Measurements from ENCODE around the gene DDX42.
A peak's percentile ranks its signal among the peaks of the same experiment; 100 is the strongest.
"Not testable (repeated sequence)": the region's sequence is repeated elsewhere in the genome, so short reads cannot be mapped to it uniquely, and the experiment has no call there.

DDX42 gene

DNA sequence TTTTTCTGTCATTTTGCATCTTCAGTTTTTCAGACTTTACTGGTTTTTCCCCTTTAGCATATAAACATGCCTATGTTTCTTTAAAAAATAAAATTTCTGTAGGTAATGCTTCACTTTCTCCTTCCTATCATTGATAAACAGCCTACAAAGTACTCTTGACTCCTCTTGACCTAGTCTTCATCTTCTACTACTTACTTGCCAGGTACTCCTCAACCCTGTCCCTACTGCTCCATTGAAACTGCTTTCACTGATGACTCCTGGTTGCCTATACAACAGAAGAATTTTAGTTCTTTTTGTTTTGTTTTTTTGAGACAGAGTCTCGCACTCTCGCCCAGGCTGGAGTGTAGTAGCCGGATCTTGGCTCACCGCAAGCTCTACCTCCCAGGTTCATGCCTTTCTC lies 7.0 kb downstream of the DDX42 start:
- no peak for ATAC-seq
- no peak for DNase-seq

GRCh38 chr17:63783522-63783921 lies 9.6 kb downstream of the DDX42 start:
- ATAC-seq = no peak
- DNase-seq = no peak

- ATAC-seq = no peak
- DNase-seq = no peak
Measured at GRCh38 chr17:63785556-63785955, 11.6 kb downstream of the DDX42 start.

DNA sequence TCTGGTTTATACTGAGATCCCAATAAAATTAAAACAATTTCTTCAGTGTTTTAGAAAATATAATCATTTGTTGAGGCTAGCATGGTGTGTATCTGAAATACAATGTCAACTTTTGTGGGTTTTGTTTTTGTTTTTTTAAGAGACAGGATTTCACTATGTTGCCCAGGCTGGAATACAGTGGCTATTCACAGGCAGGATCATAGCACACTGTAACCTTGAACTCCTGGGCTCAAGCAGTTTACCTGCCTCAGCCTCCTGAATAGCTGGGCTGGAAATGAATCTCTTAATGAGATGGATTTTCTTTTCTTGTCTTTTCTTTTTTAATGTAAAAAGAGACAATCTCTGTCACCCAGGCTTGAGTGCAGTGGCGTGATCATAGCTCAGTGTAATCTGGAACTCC lies 12.1 kb downstream of the DDX42 start:
- no peak for DNase-seq
- no peak for ATAC-seq

DNA sequence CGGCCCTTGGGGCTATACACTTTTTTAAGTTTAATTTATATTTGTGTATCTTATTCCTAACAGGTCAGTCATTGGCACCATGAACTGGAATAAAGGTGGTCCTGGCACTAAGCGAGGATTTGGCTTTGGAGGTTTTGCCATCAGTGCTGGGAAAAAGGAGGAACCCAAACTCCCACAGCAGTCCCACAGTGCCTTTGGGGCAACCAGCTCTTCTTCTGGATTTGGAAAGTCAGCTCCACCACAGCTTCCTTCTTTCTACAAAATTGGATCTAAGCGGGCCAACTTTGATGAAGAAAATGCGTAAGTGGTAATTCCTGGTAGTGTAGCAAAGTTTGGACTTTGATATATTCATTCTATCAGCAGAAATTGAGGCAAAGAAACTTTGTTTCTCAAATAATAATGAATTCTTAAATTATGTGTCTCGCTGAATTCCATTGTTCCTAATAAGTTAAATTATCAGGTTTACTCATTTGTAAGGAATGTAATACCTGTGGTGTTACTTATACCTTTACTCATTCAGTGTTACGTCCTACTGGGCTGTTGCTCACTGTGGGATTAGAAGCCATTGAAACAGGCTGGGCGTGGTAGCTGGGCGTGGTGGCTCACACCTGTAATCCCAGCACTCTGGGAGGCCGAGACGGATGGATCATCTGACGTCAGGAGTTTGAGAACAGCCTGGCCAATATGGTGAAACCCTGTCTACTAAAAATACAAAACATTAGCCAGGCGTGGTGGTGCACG lies 13.2 kb downstream of the DDX42 start:
- ATAC-seq = no peak

DNA sequence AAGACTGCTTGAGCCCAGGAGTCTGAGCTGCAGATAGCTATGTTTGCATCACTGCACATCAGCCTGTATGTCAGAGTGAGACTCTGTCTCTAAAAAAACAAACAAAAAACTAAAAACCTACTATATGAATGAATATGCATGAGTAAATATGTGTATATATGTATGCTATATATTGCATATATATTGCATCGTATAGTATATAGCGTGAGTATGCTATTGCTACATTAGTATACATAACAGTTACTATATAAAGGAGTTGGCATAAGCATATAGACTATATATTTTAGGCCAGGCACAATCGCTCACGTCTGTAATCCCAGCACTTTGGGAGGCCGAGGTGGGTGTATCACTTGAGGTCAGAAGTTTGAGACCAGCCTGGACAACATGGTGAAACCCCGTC lies 16.1 kb downstream of the DDX42 start:
- no peak for ATAC-seq

More for the DNA sequence above, 13.2 kb downstream of the DDX42 start:
- DNase-seq = no peak

DNA sequence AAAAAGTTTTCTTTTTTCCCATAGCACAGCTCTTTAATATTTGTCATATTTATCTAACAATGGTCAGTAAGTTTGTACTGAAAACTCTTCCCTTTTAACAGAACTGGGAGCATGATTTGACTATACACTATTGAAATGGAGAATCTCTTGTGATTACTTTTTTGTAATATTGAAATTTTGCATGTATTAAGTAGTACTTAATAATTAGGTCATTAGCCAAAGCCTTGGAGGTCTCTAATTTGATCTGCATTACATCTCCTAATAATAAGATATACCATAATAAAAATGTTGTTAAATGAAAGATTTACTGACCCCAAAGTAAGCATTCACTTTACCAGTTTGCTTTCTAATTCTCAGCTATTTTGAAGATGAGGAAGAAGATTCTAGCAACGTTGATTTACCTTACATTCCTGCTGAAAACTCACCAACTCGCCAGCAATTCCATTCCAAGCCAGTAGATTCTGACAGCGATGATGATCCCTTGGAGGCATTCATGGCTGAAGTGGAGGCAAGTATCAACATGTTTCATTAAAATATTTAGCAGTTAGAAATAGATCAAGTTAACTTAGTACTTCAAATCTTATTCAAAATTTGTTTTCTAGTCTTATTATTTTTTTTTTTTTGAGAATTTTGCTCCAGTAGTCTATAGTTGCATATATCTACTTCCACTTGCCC lies 18.2 kb downstream of the DDX42 start:
- no peak for ATAC-seq
- DNase-seq = no peak

More for the DNA sequence above, 16.1 kb downstream of the DDX42 start:
- DNase-seq = no peak

- not testable (repeated sequence) for DNase-seq, ATAC-seq
Measured at GRCh38 chr17:63796375-63796774, 22.4 kb downstream of the DDX42 start.

- DNase-seq (no peak), ATAC-seq (no peak)
Measured at GRCh38 chr17:63798572-63799106, 24.7 kb downstream of the DDX42 start.

- no peak for ATAC-seq
- no peak for DNase-seq
Measured at GRCh38 chr17:63800783-63801182, 26.8 kb downstream of the DDX42 start.

- no peak for DNase-seq
Measured at GRCh38 chr17:63804328-63804727, 30.4 kb downstream of the DDX42 start.

GRCh38 chr17:63805591-63805990 lies 31.6 kb downstream of the DDX42 start:
- ATAC-seq (no peak), DNase-seq (no peak)

More at GRCh38 chr17:63804328-63804727, 30.4 kb downstream of the DDX42 start:
- ATAC-seq = no peak

DNA sequence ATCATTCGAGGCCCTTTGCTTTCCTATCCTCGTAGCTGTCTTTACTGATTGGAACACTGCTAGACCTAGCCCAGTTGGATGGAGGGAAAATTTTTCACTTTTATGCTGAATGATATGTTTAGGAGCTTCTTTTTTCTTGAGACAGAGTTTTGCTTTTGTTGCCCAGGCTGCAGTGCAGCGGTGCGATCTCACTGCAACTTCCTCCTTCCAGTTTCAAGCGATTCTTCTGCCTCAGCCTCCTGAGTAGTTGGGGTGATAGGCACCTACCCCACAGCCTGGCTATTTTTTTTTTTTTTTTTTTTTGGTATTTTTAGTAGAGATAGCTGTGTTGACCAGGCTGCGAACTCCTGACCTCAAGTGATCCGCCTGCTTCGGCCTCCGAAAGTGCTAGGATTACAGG lies 36.0 kb downstream of the DDX42 start:
- DNase-seq (no peak), ATAC-seq (no peak)

GRCh38 chr17:63816123-63816522 lies 42.2 kb downstream of the DDX42 start:
- ATAC-seq = no peak

GRCh38 chr17:63816669-63817068 lies 42.7 kb downstream of the DDX42 start:
- ATAC-seq = no peak
- DNase-seq = no peak

More at GRCh38 chr17:63816123-63816522, 42.2 kb downstream of the DDX42 start:
- no peak for DNase-seq

GRCh38 chr17:63817736-63818385 lies 43.9 kb downstream of the DDX42 start:
- no peak for ATAC-seq
- DNase-seq = no peak

- ATAC-seq (no peak), DNase-seq (no peak)
Measured at GRCh38 chr17:63819131-63819530, 45.2 kb downstream of the DDX42 start.

GRCh38 chr17:63819585-63820537 lies 45.9 kb downstream of the DDX42 start:
- DNase-seq (no peak), ATAC-seq (peak; percentile 19)

GRCh38 chr17:63820963-63821561 lies 47.1 kb downstream of the DDX42 start:
- DNase-seq (no peak), ATAC-seq (peak; percentile 14)

GRCh38 chr17:63821804-63822203 lies 47.8 kb downstream of the DDX42 start:
- no peak for ATAC-seq
- no peak for DNase-seq

DNA sequence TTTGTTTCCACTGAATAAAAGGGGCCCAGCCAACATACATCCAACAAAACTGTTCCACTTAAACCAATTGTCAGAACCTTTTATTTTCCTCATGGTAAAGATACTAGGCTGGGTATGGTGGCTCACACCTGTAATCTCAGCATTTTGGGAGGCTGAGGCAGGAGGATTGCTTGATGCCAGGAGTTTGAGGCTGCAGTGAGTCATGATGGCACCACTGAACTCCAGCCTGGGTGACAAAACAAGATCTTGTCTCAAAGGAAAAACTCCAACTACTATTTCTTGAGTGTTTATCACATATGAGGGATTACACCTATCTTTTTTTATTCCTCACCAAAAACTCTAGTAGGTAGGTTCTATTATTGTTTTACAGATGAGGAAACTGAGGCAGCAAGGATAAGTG lies 48.6 kb downstream of the DDX42 start:
- DNase-seq = no peak
- ATAC-seq = no peak

Measured in stimulated activated naive CD8-positive, alpha-beta T cell treated with anti-CD3 and anti-CD28 coated beads, Interleukin-15, Interleukin-2, amounts not matched to agents 100 U/mL and 50 U/mL, for 24 hours (primary cell).